ENCODE data around the gene MDC1.

The MDC1 gene

GRCh38 chr6:30703011-30703410 is 14.1 kb downstream of the MDC1 start:
- H3K9me3 ChIP-seq (ENCODE audit: insufficient read depth, low read length): no peaks in the 10 kb centered on the region
- no peak overlapping the region for H3K9ac ChIP-seq (ENCODE audit: insufficient read length, low read depth)
- H3K4me1 ChIP-seq (ENCODE audit: insufficient read depth, insufficient read length): peaks cover 2% of the 10 kb centered on the region
- peaks cover 77% of the 10 kb centered on the region for H3K36me3 ChIP-seq (ENCODE audit: insufficient read depth, insufficient read length, low read length)
- no peak overlapping the region for H3K4me3 ChIP-seq (ENCODE audit: insufficient read length, low read depth)
- no peak for DNase-seq (ENCODE audit: low read depth, low spot score)
- TF ChIP-seq ZNF274 (IDR thresholded peaks at IDR 0.05; ENCODE audit: low read depth, low read length) (no peak), SUZ12 (IDR thresholded peaks at IDR 0.05; ENCODE audit: extremely low read depth, insufficient read depth, insufficient read length) (no peak), YY1 (IDR thresholded peaks at IDR 0.05; ENCODE audit: insufficient read depth, insufficient read length) (no peak)
- H3K27me3 ChIP-seq (ENCODE audit: insufficient read depth, insufficient read length): no peaks in the 10 kb centered on the region

GRCh38 chr6:30700340-30700739 is 16.7 kb downstream of the MDC1 start:
- no peak for DNase-seq (ENCODE audit: low read depth, low spot score)

GRCh38 chr6:30696432-30696831 is 20.6 kb downstream of the MDC1 start:
- no peak overlapping the region for H3K9ac ChIP-seq (ENCODE audit: insufficient read length, low read depth)
- no peak for TF ChIP-seq ZNF274 (IDR thresholded peaks at IDR 0.05; ENCODE audit: low read depth, low read length)
- no peak for TF ChIP-seq SUZ12 (IDR thresholded peaks at IDR 0.05; ENCODE audit: extremely low read depth, insufficient read depth, insufficient read length)
- no peak for TF ChIP-seq YY1 (IDR thresholded peaks at IDR 0.05; ENCODE audit: insufficient read depth, insufficient read length)
- peaks cover 19% of the 10 kb centered on the region for H3K36me3 ChIP-seq (ENCODE audit: insufficient read depth, insufficient read length, low read length)
- H3K27me3 ChIP-seq (ENCODE audit: insufficient read depth, insufficient read length): no peaks in the 10 kb centered on the region
- no peak for DNase-seq (ENCODE audit: low read depth, low spot score)
- no peaks in the 10 kb centered on the region for H3K4me1 ChIP-seq (ENCODE audit: insufficient read depth, insufficient read length)
- no peak overlapping the region for H3K4me3 ChIP-seq (ENCODE audit: insufficient read length, low read depth)
- no peaks in the 10 kb centered on the region for H3K9me3 ChIP-seq (ENCODE audit: insufficient read depth, low read length)

More at GRCh38 chr6:30700340-30700739, 16.7 kb downstream of the MDC1 start:
- no peak overlapping the region for H3K4me3 ChIP-seq (ENCODE audit: insufficient read length, low read depth)
- H3K9ac ChIP-seq (ENCODE audit: insufficient read length, low read depth): no peak overlapping the region
- H3K27me3 ChIP-seq (ENCODE audit: insufficient read depth, insufficient read length): no peaks in the 10 kb centered on the region
- no peaks in the 10 kb centered on the region for H3K4me1 ChIP-seq (ENCODE audit: insufficient read depth, insufficient read length)
- H3K36me3 ChIP-seq (ENCODE audit: insufficient read depth, insufficient read length, low read length): peaks cover 55% of the 10 kb centered on the region
- no peak for TF ChIP-seq ZNF274 (IDR thresholded peaks at IDR 0.05; ENCODE audit: low read depth, low read length)
- H3K9me3 ChIP-seq (ENCODE audit: insufficient read depth, low read length): no peaks in the 10 kb centered on the region

- no peak for DNase-seq (ENCODE audit: low read depth, low spot score)
- H3K27me3 ChIP-seq (ENCODE audit: insufficient read depth, insufficient read length): no peaks in the 10 kb centered on the region
- peak overlapping the region; percentile 16 for H3K4me3 ChIP-seq (ENCODE audit: insufficient read length, low read depth)
- H3K36me3 ChIP-seq (ENCODE audit: insufficient read depth, insufficient read length, low read length): peaks cover 14% of the 10 kb centered on the region
- peak overlapping the region; percentile 57 for H3K9ac ChIP-seq (ENCODE audit: insufficient read length, low read depth)
- H3K4me1 ChIP-seq (ENCODE audit: insufficient read depth, insufficient read length): peaks cover 8% of the 10 kb centered on the region
- no peaks in the 10 kb centered on the region for H3K9me3 ChIP-seq (ENCODE audit: insufficient read depth, low read length)
- no peak for TF ChIP-seq SUZ12 (IDR thresholded peaks at IDR 0.05; ENCODE audit: extremely low read depth, insufficient read depth, insufficient read length)
- TF ChIP-seq YY1 (IDR thresholded peaks at IDR 0.05; ENCODE audit: insufficient read depth, insufficient read length): no peak
- no peak for TF ChIP-seq ZNF274 (IDR thresholded peaks at IDR 0.05; ENCODE audit: low read depth, low read length)
Observed at GRCh38 chr6:30691208-30691847, 25.8 kb downstream of the MDC1 start.

GRCh38 chr6:30690403-30691207 is 26.5 kb downstream of the MDC1 start, which contains the start of gene NRM:
TSS of gene NRM (minus strand) at chr6:30690984. CDS start at chr6:30690974, 10 bp downstream.
- H3K36me3 ChIP-seq (ENCODE audit: insufficient read depth, insufficient read length, low read length): peaks cover 16% of the 10 kb centered on the region
- H3K4me1 ChIP-seq (ENCODE audit: insufficient read depth, insufficient read length): peaks cover 8% of the 10 kb centered on the region
- H3K9me3 ChIP-seq (ENCODE audit: insufficient read depth, low read length): no peaks in the 10 kb centered on the region
- no peaks in the 10 kb centered on the region for H3K27me3 ChIP-seq (ENCODE audit: insufficient read depth, insufficient read length)
- TF ChIP-seq SUZ12 (IDR thresholded peaks at IDR 0.05; ENCODE audit: extremely low read depth, insufficient read depth, insufficient read length) (no peak), YY1 (IDR thresholded peaks at IDR 0.05; ENCODE audit: insufficient read depth, insufficient read length) (no peak), ZNF274 (IDR thresholded peaks at IDR 0.05; ENCODE audit: low read depth, low read length) (no peak)
- peak within 1 kb of the TSS; percentile 63 for H3K4me3 ChIP-seq (ENCODE audit: insufficient read length, low read depth)
- peak; percentile 63 for DNase-seq (ENCODE audit: low read depth, low spot score)
- H3K9ac ChIP-seq (ENCODE audit: insufficient read length, low read depth): peak within 1 kb of the TSS; percentile 87

- Histone ChIP-seq H3K9ac (ENCODE audit: insufficient read length, low read depth) (peak overlapping the region; percentile 87), H3K27me3 (ENCODE audit: insufficient read depth, insufficient read length) (no peaks in the 10 kb centered on the region), H3K9me3 (ENCODE audit: insufficient read depth, low read length) (no peaks in the 10 kb centered on the region), H3K4me3 (ENCODE audit: insufficient read length, low read depth) (peak overlapping the region; percentile 63), H3K4me1 (ENCODE audit: insufficient read depth, insufficient read length) (peaks cover 8% of the 10 kb centered on the region), H3K36me3 (ENCODE audit: insufficient read depth, insufficient read length, low read length) (peaks cover 22% of the 10 kb centered on the region)
- TF ChIP-seq YY1 (IDR thresholded peaks at IDR 0.05; ENCODE audit: insufficient read depth, insufficient read length): no peak
- TF ChIP-seq SUZ12 (IDR thresholded peaks at IDR 0.05; ENCODE audit: extremely low read depth, insufficient read depth, insufficient read length): no peak
- TF ChIP-seq ZNF274 (IDR thresholded peaks at IDR 0.05; ENCODE audit: low read depth, low read length): no peak
- DNase-seq (ENCODE audit: low read depth, low spot score): no peak
Observed at GRCh38 chr6:30689985-30690384, 27.1 kb downstream of the MDC1 start.

All from NT2/D1 (cell line).